Caco-2 (cell line): ENCODE data around the gene ASCL5. TPM values are rescaled to one million over a fixed set of nuclear protein-coding genes. Genes with fewer than 3 reads are reported as not detected.

Source experiments
- BruUV-seq: library from RNA; stranded (reverse); fragments of 400-500 nt; replicated peaks from 2 replicates; lab custom pipeline; 2021; lab: Mats Ljungman, UMichigan
- CTCF ChIA-PET: fragments of 300-600 bp; sonication (Branson Sonifier 250); formaldehyde crosslinking; loops from one replicate; lab custom pipeline; 2022; ENCODE audit warnings: antibody characterized with exemption; lab: Charles Lee
- POLR2A ChIA-PET: fragments of 300-600 bp; sonication (Branson Sonifier 250); formaldehyde crosslinking; loops from one replicate; lab custom pipeline; 2022; ENCODE audit warnings: antibody characterized with exemption; lab: Charles Lee
- DNase-seq, 2 experiments: peaks; one replicate each; pipeline versions ENCODE4 v3.0.0 to v3.0.0-alpha.2; 2020 to 2022
- H3K27me3 ChIP-seq: replicated peaks from 2 replicates; pipeline ENCODE4 v1.6.0; 2011; ENCODE audit warnings: low read length; ENCODE audit not compliant: control insufficient read depth, insufficient read depth
- H3K36me3 ChIP-seq: 2 replicates; pipeline ENCODE4 v1.5.1; 2011; ENCODE audit warnings: low read length; ENCODE audit not compliant: control insufficient read depth, insufficient read depth
- H3K4me1 ChIP-seq: fragments of 250-450 bp; sonication (Bioruptor Pico); 2 replicates; pipeline ENCODE4 v1.5.1; 2020; ENCODE audit warnings: mild to moderate bottlenecking
- H3K4me3 ChIP-seq: 2 replicates; pipeline ENCODE4 v1.5.1; 2011; ENCODE audit warnings: low read depth, mild to moderate bottlenecking, control low read depth, low read length
- H3K9me3 ChIP-seq: fragments of 250-450 bp; sonication (Bioruptor Pico); 2 replicates; pipeline ENCODE4 v1.5.1; 2020; ENCODE audit warnings: mild to moderate bottlenecking, moderate library complexity
- H3K27ac Mint-ChIP-seq: one replicate; pipeline ENCODE4 v1.8.0; 2022; ENCODE audit warnings: mixed read lengths; ENCODE audit not compliant: unreplicated experiment
- H3K27me3 Mint-ChIP-seq: one replicate; pipeline ENCODE4 v1.8.0; 2022; ENCODE audit warnings: mixed read lengths; ENCODE audit not compliant: insufficient read depth, unreplicated experiment
- H3K36me3 Mint-ChIP-seq: one replicate; pipeline ENCODE4 v1.8.0; 2022; ENCODE audit warnings: mild to moderate bottlenecking, mixed read lengths; ENCODE audit not compliant: insufficient read depth, unreplicated experiment
- H3K4me1 Mint-ChIP-seq: one replicate; pipeline ENCODE4 v1.8.0; 2022; ENCODE audit warnings: low read depth, mixed read lengths; ENCODE audit not compliant: unreplicated experiment
- H3K4me3 Mint-ChIP-seq: one replicate; pipeline ENCODE4 v1.8.0; 2022; ENCODE audit warnings: mild to moderate bottlenecking, moderate library complexity, mixed read lengths; ENCODE audit not compliant: unreplicated experiment
- H3K9me3 Mint-ChIP-seq: one replicate; pipeline ENCODE4 v1.8.0; 2022; ENCODE audit warnings: mixed read lengths; ENCODE audit not compliant: unreplicated experiment
- CTCF ChIP-seq, 2 experiments: fragments of 200-600 bp in 1 of 2; IDR thresholded peaks; 1 replicate in 1 of 2; 2 replicates in 1 of 2; pipeline versions ENCODE4 v1.5.1 to v1.8.0; 2011 to 2022; ENCODE audit warnings: antibody characterized with exemption in 1 of 2, control low read depth in 1 of 2, inconsistent platforms in 1 of 2, low read depth in 1 of 2, low read length in 1 of 2, mild to moderate bottlenecking in 1 of 2, moderate library complexity in 1 of 2; ENCODE audit not compliant: insufficient read depth in 1 of 2, severe bottlenecking in 1 of 2, unreplicated experiment in 1 of 2
- intact Hi-C: fragments of 100-400 bp; cut with micrococcal nuclease; formaldehyde crosslinking; loops from one replicate; pipeline ENCODE4 v1.10.0; 2022; ENCODE audit not compliant: unreplicated experiment
- total RNA-seq: library from RNA; stranded (reverse); gene quantifications from 2 replicates; pipeline ENCODE4 v1.2.3, GENCODE V29; 2022

ASCL5 gene
- total RNA-seq, 1 experiment from 2014 or later = 0.48 TPM

GRCh38 chr1:201110138-201110537 lies 16.8 kb downstream of the ASCL5 start:
- H3K4me3 Mint-ChIP-seq = no peak overlapping the region
- intact Hi-C loops = loop anchor here (5.0 kb wide), 2 partner anchors 68 to 218 kb away; partner anchors contain the start of gene INAVA
- no peaks in the 10 kb centered on the region for H3K27me3 Mint-ChIP-seq
- no peaks in the 10 kb centered on the region for H3K36me3 Mint-ChIP-seq
- POLR2A ChIA-PET = no interaction called here
- DNase-seq = no peak
- no peak overlapping the region for H3K4me3 ChIP-seq
- H3K4me1 ChIP-seq = 0 out of 2 replicates have a peak, but pooled peaks cover 9% of the 10 kb centered on the region
- H3K27me3 ChIP-seq = no peaks in the 10 kb centered on the region
- H3K4me1 Mint-ChIP-seq = peaks cover 15% of the 10 kb centered on the region
- CTCF ChIA-PET = no interaction called here
- no peaks in the 10 kb centered on the region for H3K36me3 ChIP-seq
- H3K27ac Mint-ChIP-seq = no peak overlapping the region
- no peaks in the 10 kb centered on the region for H3K9me3 Mint-ChIP-seq
- no peaks in the 10 kb centered on the region for H3K9me3 ChIP-seq
- TF ChIP-seq CTCF (IDR thresholded peaks at IDR 0.05; ENCODE audit: insufficient read depth in 1 of 2, low read depth in 1 of 2, low read length in 1 of 2, severe bottlenecking in 1 of 2, unreplicated experiment in 1 of 2) = no peak
- BruUV-seq = no TSS peak

GRCh38 chr1:201109651-201110050 lies 17.3 kb downstream of the ASCL5 start:
- Mint-ChIP-seq H3K36me3 (no peaks in the 10 kb centered on the region), H3K27me3 (no peaks in the 10 kb centered on the region)

GRCh38 chr1:201108614-201109013 lies 18.4 kb downstream of the ASCL5 start:
- ChIA-PET POLR2A (no interaction called here), CTCF (no interaction called here)
- H3K27ac Mint-ChIP-seq = no peak overlapping the region
- TF ChIP-seq CTCF (IDR thresholded peaks at IDR 0.05; ENCODE audit: insufficient read depth in 1 of 2, low read depth in 1 of 2, low read length in 1 of 2, severe bottlenecking in 1 of 2, unreplicated experiment in 1 of 2) = no peak
- H3K4me1 Mint-ChIP-seq = peaks cover 26% of the 10 kb centered on the region
- H3K4me3 Mint-ChIP-seq = no peak overlapping the region
- Histone ChIP-seq H3K27me3 (no peaks in the 10 kb centered on the region), H3K4me1 (0 out of 2 replicates have a peak, but pooled peaks cover 5% of the 10 kb centered on the region), H3K4me3 (no peak overlapping the region), H3K9me3 (no peaks in the 10 kb centered on the region), H3K36me3 (no peaks in the 10 kb centered on the region)
- no TSS peak for BruUV-seq
- H3K9me3 Mint-ChIP-seq = no peaks in the 10 kb centered on the region
- no peak for DNase-seq
- intact Hi-C loops = no loop called here
- no peaks in the 10 kb centered on the region for H3K36me3 Mint-ChIP-seq
- no peaks in the 10 kb centered on the region for H3K27me3 Mint-ChIP-seq

More at GRCh38 chr1:201109651-201110050, 17.3 kb downstream of the ASCL5 start:
- POLR2A ChIA-PET = no interaction called here
- Histone ChIP-seq H3K4me3 (no peak overlapping the region), H3K36me3 (no peaks in the 10 kb centered on the region), H3K4me1 (0 out of 2 replicates have a peak, but pooled peaks cover 9% of the 10 kb centered on the region), H3K27me3 (no peaks in the 10 kb centered on the region), H3K9me3 (no peaks in the 10 kb centered on the region)
- CTCF ChIA-PET = no interaction called here
- H3K4me1 Mint-ChIP-seq = peaks cover 20% of the 10 kb centered on the region
- intact Hi-C loops = loop anchor here (5.0 kb wide), 2 partner anchors 67 to 217 kb away; partner anchors contain the start of gene INAVA
- H3K27ac Mint-ChIP-seq = no peak overlapping the region
- no peak for DNase-seq
- no peak for TF ChIP-seq CTCF (IDR thresholded peaks at IDR 0.05; ENCODE audit: insufficient read depth in 1 of 2, low read depth in 1 of 2, low read length in 1 of 2, severe bottlenecking in 1 of 2, unreplicated experiment in 1 of 2)
- H3K9me3 Mint-ChIP-seq = no peaks in the 10 kb centered on the region
- H3K4me3 Mint-ChIP-seq = no peak overlapping the region
- no TSS peak for BruUV-seq
